CD4-positive, alpha-beta T cell treated with Interleukin-4 for 4 hours (primary cell): ENCODE results near the gene LPP.
A peak's percentile ranks its signal among the peaks of the same experiment; 100 is the strongest.
"Not testable (repeated sequence)": the region's sequence is repeated elsewhere in the genome, so short reads cannot be mapped to it uniquely, and the experiment has no call there.

Experiments used
- DNase-seq: peaks from one replicate; pipeline ENCODE4 v3.0.0-alpha.2; 2020

LPP gene

DNA sequence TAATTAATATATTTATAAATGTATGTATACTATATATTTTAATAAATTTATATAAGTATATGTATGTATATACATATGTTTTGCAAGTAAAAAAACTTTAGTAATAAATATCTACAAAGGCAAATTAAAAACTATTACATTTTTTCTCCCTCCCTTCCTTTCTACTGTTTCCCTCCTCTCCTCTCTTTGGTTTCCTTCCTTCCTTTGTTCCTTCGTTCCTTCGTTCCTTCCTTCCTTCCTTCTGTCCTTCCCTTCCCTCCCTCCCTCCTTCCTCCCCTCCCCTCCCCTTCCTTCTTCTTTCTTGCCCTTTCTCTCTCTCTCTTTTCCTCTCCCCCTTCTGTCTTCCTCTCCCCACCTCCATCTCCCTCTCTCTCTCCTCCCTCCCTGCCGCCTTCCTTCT lies 423.6 kb downstream of the LPP start:
- no peak for DNase-seq

DNA sequence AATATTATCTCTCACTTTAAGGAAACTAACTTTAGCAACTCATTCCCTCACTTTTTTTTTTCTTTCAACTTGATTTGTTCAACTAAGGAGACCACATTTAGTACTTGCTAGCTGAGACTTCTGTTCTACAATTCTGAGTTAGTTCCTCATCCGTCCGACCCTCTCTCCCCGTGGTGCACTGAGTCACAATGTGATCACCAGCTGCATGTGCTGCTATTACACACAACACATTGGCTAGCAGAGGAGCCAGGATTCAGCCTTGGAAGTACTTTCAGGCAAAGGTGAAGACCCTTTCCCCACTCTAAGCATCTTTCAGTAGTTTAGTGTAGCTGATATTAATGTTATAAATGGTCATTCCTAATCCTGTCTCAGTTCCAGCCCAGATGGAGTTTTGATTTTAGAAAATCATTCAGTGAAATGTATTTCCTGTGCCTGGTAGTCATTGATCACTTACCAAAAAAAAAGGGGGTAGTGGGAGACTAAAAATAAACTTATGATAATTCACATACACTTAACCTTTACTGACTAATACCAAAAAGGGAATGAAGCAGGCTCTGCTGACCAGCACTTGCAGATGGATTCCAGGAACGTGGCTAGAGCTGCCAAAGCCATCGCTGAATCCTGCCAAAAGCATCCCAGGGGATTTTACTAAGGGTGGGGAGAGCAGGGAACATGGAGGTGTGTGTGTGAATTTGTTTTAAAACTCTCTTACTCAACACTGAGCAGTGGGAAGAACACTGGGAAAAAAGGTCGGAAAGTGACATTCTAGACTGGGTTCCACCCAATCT lies 424.8 kb downstream of the LPP start:
- no peak for DNase-seq

DNA sequence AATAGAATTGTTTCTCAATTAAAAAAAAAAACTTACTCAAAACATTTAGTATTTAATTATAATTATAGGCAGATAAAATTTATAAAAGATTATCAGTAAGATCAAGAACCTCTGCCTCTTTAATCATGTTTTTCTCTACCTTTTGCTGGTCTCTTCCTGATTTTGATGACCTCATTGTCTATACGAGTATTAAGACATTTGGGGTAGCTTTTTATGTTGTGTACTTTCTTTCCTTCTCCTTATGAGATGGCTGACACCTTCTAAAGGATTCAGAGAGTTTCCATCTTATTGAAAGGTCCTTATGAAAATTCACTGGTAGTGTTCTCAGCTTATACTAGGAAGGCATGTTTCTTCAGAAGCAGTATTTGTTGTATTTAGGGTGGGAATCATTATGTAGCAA lies 426.3 kb downstream of the LPP start:
- DNase-seq, result no peak

DNA sequence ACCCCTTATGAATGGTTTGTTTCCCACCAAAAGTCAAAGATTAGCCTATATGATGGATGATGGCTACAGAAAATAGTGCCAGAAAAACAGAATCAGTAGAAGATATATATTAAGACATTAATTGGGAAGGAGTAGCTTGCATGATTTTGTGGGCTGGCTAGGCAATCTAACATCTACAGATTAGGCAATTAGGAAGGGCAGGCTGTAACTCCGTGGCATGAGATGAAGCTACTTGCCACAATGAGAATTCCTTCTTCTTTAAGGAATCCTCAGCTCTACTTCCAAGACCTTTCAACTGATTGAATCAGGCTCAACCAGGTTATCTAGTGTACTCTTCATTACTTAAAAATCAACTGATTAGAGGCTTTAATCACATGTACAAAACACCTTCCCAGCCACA lies 426.7 kb downstream of the LPP start:
- DNase-seq, result no peak

DNA sequence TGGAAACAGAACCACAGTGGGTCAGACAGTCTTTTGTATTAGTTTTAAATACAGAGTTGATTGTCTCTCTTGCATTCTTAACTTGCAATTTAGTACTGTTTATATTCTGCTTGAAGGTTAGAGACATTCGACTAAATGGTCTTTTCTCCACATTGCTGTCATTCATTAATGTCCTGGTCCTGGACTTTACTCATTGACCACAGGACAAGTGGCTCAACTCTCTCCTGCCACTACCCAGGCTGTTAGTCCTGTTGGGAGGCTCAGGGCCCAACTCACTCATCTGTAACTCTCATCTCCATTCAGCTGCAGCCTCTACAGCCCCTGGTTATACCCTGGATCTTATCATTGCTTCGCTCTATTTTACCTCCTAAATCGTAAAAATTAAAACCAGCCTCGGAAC lies 427.4 kb downstream of the LPP start:
- DNase-seq, result no peak

DNA sequence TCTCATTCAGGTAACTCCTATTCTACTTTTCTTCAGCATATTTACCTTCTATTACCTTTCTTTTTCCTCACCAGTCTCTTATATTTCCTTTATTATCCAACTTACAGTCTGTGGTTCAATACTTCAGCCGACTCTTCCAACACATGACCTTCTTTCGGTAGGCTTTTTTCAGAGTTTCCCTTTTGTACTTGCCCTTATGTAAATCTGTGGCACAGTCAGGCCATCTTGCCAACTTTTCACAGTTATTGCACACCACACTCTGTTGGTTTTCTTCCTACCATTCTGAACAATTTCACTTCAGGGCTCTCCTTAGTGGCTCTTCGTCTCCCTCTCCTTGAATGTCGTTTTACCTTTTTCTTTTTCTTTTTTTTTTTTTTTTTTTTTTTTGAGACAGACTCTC lies 427.8 kb downstream of the LPP start:
- DNase-seq, result no peak

DNA sequence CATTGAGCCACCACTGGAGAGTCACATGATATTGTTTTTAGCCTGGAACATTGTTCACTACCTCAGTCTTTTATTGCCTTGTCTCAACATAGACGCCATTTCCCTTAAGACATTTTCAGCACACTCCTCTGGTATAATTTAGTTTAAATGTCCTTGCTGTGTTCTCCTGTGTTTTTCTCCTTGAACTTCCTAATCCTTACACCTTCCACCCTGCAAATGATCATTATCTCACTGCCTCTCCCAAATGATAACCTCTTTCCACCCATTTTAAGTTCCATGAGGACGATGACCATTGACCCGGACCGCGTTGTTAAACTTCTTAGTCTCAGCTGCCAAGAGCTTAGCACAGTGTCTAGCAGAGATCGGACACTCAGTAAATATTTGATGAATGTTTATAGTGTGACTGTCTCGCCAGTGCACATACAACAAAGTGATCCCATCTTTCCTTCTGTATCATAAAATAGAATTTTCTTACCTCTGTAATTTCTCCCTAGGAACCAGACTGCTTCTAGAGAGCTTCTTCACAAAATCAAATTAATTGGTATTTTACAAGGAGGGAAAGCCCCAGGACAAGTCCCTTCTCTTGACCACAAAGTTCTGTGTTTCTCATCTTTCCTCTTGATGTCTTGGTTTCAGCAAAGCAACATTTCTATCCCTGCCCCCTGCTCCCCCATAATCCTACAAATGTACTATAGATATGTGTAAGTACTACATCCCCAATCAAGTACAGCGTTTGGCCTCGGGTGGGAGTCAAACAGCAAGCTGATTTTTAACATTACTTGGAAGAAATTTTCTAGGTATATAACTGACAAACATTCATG lies 429.6 kb downstream of the LPP start:
- no peak for DNase-seq

DNA sequence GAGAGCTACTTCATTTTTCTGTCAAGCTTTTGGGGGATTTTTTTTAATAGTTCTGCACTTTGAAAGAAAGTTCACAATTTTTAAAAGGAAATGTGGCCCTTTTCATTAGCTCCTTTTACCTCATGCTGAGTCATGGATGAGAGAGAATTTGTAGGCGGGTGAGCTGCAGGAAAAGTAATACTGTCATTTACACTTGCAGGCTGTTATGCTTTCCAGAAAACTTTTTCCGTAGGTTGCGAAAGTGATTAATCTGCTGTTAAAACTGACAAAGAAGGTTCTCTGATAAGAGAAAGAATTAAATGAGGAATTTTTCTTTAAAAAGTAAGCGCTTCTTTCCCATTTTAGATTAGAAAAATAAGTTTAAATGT lies 430.2 kb downstream of the LPP start:
- peak; percentile 17 for DNase-seq

DNA sequence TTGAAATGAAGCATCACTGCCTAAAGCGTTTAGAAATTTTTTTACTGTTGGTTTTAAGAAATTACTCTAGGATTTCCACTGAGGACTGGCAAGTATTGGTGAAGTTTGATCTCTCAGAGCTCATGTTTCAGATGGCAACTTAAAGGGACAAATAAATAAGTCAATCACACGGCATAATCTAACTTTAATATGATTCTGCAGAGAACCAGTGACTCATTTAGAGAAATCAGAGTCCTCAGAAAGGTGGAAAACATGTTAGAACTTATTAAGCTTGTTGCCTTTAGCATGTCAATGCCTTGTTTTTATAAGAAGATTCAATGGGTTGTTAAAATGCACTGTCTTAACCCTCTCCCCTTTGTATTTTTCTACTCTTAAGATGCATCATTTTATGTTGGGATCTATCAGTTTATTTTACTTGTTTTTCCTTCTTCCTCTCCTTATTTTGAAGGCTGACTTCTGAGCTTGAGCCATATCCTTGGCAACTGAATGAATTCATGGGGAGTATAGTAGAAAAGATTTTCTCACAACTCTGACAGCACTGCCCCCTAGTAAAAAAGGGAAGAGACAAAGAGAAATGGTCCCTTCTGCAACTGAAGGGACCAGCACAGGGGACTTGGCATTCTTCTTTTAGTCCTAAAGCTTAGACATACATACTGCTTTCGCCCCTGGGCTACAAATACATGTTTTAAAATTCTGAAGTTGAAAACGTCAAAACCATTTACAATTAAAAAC lies 431.2 kb downstream of the LPP start:
- DNase-seq, result no peak

DNA sequence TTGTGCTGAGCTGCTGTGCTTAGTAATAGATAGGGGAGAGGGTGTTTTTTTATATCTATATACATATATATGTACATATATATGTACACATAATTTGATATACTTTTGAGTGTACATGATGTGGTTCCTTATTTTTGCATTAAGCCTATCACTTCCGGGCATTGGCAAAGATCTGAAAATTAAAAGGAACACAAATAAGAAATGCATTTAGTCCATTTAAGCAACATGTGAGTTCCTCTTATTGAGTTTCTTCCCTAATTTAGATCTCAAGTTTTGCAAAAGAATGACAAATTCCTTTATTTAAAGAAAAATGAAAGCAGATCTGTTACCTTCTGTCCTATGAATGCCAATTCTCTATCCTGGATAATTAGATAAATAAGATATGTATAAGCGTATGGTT lies 435.1 kb downstream of the LPP start:
- peak; percentile 8 for DNase-seq

DNA sequence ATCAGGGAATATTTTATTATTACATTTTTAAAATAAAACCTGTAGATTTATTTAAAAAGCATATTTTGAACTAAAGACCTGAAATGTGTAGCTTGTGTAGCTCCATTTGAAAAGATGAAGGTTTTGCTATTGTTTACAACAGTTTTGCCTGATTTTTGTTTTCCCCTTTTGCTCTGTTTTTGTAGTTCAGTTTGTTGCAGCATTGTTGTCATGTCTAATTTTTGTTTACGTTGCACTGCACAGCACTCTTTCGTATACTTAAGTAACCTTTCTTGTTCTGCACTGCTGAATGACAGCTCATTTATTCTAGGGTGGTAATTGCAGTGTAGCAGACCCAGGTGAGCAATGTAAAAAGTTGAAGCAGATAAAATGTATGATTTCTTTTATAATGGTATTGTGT lies 435.8 kb downstream of the LPP start:
- no peak for DNase-seq

DNA sequence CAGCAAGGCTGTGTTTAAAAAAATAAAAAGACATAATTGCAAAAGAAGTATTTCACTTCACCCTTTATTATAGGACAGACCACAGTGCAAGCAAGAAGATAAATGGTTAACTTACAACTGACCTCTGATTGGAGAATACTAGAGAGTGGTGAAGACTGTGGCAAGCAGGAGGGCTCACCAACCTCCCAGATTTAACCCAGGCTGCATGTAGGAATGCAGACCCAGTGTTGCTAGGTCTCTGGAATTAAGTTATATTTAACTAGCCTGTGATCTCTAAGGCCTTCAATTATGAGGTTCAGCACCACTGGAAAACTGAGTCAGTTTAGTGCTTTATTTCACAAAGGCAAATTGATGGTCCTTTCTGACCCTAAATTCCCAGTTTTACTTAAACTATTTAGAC lies 436.6 kb downstream of the LPP start:
- no peak for DNase-seq

DNA sequence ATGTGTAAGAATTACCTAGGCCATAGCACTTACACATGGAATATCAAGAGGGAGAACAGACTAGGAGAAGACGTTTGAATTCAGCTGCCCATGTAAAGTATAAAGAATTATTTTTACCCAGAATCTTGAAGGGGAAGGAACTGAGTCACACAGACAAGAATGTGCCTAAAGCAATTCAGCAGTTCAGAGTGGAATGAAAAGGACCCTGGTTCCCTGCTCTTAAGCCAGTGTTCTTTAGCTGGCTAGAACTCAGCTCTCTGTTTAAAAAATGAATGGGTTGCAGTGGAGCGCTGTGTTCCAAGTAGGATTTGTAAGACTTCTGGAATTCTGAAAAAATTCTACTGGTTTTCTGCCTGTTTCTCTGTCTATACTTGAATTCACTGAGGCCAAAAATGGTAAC lies 440.2 kb downstream of the LPP start:
- no peak for DNase-seq

DNA sequence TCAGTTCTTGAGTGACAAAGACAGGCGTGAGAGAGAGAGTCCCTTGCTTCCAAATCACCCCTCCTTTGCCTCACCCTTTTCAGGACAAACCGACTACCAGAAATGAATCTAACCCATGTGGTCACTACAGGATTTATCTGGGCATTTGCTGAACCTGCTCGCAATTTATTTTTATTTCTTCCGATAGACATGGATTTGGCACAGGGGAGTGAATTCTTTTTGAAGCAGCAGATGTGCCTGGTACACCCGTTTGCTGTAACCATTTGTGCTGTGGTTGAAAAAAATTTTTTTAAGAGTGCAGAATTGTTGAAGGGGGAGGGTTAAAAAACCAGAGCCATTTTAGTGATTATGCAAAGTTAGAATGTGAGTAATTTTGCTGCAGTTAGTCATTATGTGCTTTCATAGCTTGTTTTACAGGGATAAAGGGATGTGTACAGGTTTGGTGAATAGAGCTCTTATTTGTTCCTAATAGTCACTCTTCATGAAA lies 442.0 kb downstream of the LPP start:
- DNase-seq, result no peak

DNA sequence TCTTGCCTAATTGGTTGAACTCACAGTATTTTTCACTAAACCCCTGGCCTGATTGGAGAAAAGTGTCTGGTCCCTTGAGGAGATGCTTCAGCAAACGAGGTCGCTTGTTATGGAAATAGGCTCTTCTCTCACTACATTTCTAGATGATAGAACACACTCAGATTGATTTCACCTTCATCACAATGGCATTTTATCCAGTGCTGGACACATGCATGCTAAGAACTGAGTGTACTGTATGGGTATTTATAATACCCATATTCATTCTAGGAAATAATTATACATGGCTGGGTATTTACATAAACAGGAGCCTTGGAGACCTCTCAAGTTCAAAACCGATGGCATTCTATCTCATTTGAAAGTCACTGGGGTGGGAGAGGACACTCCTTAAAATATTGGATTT lies 444.9 kb downstream of the LPP start:
- no peak for DNase-seq

DNA sequence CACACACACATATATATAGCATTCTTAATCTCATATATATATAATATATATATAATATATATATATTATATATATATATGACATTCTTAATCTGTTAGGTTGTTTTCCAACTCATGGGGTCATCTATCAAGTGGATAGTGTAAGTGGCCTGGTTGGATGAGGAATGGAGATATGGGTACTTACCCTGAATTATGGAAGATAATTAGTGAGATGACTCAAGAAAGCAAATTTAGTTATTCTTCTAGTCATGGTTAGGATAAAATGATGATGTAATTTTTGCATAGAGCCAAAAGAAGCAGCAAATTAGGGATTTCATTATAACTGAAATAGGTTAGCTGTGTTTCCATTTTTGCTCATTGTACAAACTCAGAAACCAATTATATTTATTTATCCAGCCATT lies 448.2 kb downstream of the LPP start:
- DNase-seq, result no peak

DNA sequence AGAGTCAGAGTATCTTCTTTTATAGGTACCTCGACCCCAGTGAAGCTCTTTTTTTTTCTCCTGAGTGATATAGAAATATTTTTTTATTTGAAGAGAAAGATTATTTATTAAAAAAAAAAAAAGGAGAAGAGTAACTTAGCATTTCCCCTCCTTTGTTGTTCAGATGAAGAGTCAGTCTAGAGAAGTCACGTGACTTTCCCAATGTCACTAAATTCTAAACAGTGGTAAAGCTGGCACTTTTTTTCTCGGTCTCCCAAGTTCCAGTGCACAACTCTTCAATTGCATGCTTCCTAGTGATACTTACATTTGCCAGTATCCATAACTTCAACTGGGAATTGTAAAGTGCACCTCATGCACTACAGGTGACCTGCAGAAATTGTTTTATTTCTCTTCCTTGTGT lies 448.7 kb downstream of the LPP start:
- DNase-seq, result no peak

DNA sequence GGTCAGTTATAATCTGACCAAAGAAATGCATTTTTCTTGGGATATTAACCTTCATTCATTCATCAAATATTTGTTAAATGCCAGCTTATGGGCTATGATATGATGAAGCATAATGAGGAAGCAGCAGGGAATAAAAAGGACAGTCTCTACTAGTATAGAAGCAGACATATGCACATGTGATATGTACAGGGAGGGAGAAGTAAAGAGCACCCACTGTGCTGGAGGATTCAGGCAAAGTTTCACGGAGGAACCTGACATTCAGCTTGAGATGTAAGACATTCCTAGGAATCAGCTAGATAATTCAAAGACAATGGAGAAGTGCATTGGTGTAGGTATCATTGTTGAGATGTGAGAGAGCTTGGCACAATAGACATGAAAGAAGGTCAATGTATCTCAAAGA lies 450.7 kb downstream of the LPP start:
- DNase-seq, result no peak

DNA sequence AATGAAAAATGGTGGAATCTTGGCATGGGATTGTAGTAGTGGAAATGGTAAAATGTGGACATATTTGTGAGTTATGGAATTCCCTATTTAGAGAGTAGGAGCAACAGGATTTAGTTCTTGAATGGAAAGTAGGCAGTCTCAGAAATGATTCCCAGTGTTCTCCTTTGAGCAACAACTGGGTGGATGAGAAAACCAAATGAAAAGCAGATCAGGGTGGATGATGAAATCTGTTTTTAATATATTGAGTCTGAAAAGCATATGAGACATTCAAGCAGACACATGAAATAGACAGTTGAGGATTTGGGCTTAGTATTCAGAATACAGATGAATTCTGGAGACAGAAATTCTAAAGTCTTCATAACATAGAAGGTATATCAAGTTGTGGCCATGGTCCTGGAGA lies 451.3 kb downstream of the LPP start:
- no peak for DNase-seq

DNA sequence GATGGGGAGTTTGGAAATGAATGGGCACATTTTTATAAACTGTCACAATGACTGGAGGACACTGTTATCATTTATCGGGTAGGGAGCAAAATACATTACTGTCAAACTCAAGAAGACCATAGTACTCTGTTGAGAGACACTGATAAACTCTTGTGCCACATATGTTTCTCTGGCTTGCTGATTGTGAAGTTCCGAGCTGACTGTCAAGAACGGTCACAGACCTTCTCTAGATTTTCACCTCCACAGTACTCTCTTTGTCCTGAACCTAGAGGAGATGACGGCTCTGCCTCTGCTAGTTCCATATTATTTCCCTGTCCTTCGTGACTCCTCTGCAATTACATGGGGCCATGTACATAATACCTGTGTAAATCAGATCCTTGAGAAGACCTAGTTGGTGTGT lies 451.9 kb downstream of the LPP start:
- DNase-seq, result no peak

DNA sequence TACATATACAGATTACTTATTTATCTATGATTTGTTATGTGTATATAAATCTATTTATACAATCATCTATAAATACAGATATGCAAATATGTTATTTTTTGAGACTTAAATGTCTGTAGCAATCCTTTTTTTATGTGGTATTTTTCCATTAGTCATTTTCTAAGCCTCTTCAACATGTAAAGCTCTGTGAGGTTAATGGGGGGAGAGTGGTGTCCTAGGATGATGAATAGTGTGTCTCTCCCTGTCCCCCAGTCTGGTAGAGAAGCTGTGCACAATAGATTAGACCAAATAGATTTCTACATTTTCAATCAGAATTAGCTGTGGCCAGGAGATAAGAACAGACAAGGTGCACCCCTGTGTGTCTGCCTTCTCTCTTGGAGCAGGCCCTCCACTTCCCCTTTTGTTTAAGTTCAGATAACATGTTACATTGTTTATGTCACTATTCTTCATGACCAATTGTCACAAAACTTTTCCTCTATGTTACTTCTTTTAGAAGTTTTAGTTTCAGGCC lies 453.9 kb downstream of the LPP start:
- DNase-seq, result no peak

DNA sequence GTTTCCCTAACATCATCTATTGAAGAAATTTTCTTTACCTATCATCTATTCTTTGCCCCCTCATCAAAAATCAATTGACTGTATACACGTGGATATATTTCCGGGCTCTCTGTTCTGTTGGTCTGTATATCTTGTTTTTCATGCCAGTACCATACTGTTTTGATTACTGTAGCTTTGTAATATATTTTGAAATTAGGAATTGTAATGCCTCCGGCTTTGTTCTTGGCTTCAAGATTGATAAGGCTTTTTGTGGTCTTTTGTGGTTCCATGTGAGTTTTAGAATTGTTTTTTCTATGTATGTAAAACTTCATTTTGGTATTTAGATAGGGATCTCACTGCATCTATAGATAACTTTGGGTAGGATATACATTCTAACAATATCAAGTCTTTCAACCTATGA lies 454.4 kb downstream of the LPP start:
- no peak for DNase-seq

DNA sequence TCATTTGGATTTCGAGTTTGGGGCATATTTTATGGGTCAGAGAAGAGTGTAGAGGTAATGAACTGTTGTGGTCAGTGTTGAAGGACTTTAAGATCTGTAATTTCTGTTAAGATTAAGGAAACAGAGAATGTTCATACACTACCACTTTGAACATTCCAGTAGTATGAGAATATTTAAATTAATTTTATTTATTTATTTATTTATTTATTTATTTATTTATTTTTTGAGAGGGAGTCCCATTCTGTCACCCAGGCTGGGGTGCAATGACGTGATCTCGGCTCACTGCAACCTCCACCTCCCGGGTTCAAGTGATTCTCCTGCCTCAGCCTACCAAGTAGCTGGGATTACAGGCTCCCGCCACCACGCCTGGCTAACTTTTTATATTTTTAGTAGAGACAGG lies 459.8 kb downstream of the LPP start:
- not testable (repeated sequence) for DNase-seq

DNA sequence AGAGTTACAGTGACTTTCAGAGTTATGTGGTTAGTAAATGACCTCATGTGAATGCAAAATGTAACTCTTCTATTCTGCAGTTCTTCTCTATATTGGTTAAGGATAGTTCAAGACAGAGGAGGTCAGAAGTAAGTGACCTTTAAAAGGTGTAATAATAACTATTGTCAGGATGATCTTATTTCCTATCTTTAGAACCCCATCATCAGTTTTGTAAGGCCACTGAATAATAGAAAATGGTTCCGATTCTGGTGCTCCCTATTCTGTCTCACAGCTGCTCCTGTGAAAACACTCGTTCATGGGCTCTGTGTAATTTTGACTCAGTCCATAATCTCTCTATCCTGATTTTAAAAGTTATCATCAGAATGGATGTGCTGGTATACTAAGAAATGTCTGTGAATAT lies 463.3 kb downstream of the LPP start:
- DNase-seq, result no peak
